ENCODE results near the gene CYP46A1. TPM values are rescaled to one million over a fixed set of nuclear protein-coding genes. Genes with fewer than 3 reads are reported as not detected.

CYP46A1 gene
- total and polyA plus RNA-seq, 4 experiments from 2014 or later = 0.15 to 0.36 TPM; not detected in 2

DNA sequence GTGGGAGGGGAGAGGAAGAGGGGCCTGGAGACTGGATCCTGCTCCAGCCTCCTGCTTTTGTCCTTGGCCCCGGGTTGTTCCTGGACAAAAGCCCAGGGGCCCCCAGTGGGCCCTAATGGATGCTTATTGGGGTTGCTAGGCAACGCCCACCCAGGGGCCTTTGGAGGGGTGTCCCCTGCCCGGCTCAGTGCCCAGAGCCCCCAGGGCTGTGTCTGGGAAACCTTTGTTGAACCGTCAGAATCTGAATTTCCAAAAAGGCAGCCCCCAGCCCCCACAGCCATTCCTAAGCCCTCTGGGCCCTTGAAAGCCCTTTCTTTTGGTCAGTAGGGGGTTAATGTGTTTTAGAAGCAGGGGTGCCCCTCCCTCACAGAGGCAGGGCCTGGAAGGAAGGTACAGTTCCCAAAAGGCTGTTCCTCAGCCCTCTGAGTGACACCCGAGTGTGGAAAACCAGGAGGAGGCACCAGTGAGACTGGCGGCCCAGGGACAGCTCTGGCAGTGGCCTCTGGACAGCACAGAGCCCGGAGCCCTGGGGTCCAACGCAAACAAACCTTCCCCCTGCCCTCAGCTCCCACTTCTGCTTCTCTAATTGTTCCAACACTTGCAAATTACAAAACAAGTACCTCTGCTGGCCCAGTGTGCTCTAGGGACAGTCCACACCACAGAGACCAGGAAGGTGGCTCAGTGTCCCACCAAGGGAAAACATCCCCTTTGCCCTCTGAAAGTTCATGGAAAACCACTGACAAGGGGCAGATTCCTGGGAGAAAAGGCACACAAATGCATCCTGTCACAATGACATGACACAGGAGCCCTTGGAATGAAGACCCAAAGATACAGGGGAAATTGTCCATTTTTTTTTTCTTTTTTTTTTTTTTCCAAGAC lies 19.8 kb upstream of the CYP46A1 start:
- ChIA-PET CTCF (ENCODE audit: partially characterized antibody) (no interaction called here), POLR2A (ENCODE audit: partially characterized antibody) (no interaction called here)
- H3K36me3 Mint-ChIP-seq = no peaks in the 10 kb centered on the region
- H3K4me3 ChIP-seq (ENCODE audit: low read length in 2 of 2) = no peak overlapping the region
- no peak overlapping the region for H3K27ac Mint-ChIP-seq
- no peak for DNase-seq
- H3K27me3 Mint-ChIP-seq = peaks cover 19 to 24% of the 10 kb centered on the region in 2 donors
- H3K27ac ChIP-seq (ENCODE audit: low read depth, low read length) = no peak overlapping the region
- no peaks in the 10 kb centered on the region for H3K4me1 Mint-ChIP-seq
- intact Hi-C loops (cut with micrococcal nuclease) = no loop called here
- H3K27me3 ChIP-seq (ENCODE audit: insufficient read depth, low read length) = no peaks in the 10 kb centered on the region
- no peak overlapping the region for H3K4me3 Mint-ChIP-seq
- no peaks in the 10 kb centered on the region for H3K4me1 ChIP-seq (ENCODE audit: insufficient read depth, low read length)
- no peaks in the 10 kb centered on the region for H3K9me3 ChIP-seq (ENCODE audit: control insufficient read depth in 1 of 2, low read length in 2 of 2)
- H3K36me3 ChIP-seq (ENCODE audit: insufficient read depth, low read length) = no peaks in the 10 kb centered on the region
- H3K9me3 Mint-ChIP-seq = no peaks in the 10 kb centered on the region

DNA sequence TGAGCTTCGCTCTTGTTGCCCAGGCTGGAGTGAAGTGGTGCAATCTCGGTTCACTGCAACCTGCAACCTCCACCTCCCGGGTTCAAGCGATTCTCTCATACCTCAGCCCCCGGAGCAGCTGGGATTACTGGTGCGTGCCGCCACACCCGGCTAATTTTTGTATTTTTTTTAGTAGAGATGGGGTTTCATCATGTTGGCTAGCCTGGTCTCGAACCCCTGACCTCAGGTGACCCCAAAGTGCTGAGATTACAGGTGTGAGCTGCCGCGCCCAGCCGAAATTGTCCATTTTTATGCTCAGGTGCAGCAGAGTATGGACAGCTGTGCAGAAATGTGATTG lies 19.2 kb upstream of the CYP46A1 start:
- Mint-ChIP-seq H3K4me3 (no peak overlapping the region), H3K9me3 (no peaks in the 10 kb centered on the region), H3K4me1 (no peaks in the 10 kb centered on the region), H3K27me3 (peaks cover 18 to 24% of the 10 kb centered on the region in 2 donors), H3K27ac (no peak overlapping the region), H3K36me3 (no peaks in the 10 kb centered on the region)
- ChIA-PET POLR2A (ENCODE audit: partially characterized antibody) (no interaction called here), CTCF (ENCODE audit: partially characterized antibody) (no interaction called here)
- no peaks in the 10 kb centered on the region for H3K27me3 ChIP-seq (ENCODE audit: insufficient read depth, low read length)
- H3K4me1 ChIP-seq (ENCODE audit: insufficient read depth, low read length) = no peaks in the 10 kb centered on the region
- H3K9me3 ChIP-seq (ENCODE audit: control insufficient read depth in 1 of 2, low read length in 2 of 2) = no peaks in the 10 kb centered on the region
- H3K4me3 ChIP-seq (ENCODE audit: low read length in 2 of 2) = no peak overlapping the region
- H3K36me3 ChIP-seq (ENCODE audit: insufficient read depth, low read length) = no peaks in the 10 kb centered on the region
- no peak for DNase-seq
- no peak overlapping the region for H3K27ac ChIP-seq (ENCODE audit: low read depth, low read length)
- intact Hi-C loops (cut with micrococcal nuclease) = no loop called here

DNA sequence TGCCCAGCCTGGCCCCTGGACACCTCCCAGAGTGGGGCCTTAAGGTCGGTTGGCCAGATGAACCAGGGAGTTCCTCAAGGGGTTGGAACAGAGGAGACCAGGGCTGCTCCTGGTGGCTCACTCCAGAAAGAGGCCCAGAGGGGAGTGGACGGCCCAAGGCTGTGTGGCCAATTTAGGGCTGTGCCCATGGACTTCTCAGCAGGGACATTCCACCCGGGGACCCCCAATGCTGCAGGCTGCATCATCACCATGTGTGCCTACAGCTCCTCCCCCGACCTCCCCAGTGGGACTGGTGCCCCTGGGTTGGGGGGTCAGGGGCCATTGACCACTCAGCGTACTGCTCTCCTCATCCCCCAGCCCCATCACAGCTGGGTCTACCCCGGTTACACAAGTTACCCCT lies 17.6 kb upstream of the CYP46A1 start:
- no peaks in the 10 kb centered on the region for H3K9me3 Mint-ChIP-seq
- intact Hi-C loops (cut with micrococcal nuclease) = no loop called here
- H3K27me3 ChIP-seq (ENCODE audit: insufficient read depth, low read length) = no peaks in the 10 kb centered on the region
- H3K9me3 ChIP-seq (ENCODE audit: control insufficient read depth in 1 of 2, low read length in 2 of 2) = no peaks in the 10 kb centered on the region
- peaks cover 10 to 16% of the 10 kb centered on the region in 2 donors for H3K27me3 Mint-ChIP-seq
- POLR2A ChIA-PET (ENCODE audit: partially characterized antibody) = no interaction called here
- no peak overlapping the region for H3K4me3 Mint-ChIP-seq
- CTCF ChIA-PET (ENCODE audit: partially characterized antibody) = interaction anchor here (1.3 kb wide), 1 partner anchor 17 kb away, joined by 3 read pairs; the partner anchor contains the start of gene CYP46A1
- H3K4me1 Mint-ChIP-seq = no peaks in the 10 kb centered on the region
- no peak for DNase-seq
- no peak overlapping the region for H3K4me3 ChIP-seq (ENCODE audit: low read length in 2 of 2)
- H3K36me3 ChIP-seq (ENCODE audit: insufficient read depth, low read length) = no peaks in the 10 kb centered on the region
- H3K27ac ChIP-seq (ENCODE audit: low read depth, low read length) = no peak overlapping the region
- H3K36me3 Mint-ChIP-seq = no peaks in the 10 kb centered on the region
- H3K27ac Mint-ChIP-seq = no peak overlapping the region
- no peaks in the 10 kb centered on the region for H3K4me1 ChIP-seq (ENCODE audit: insufficient read depth, low read length)

DNA sequence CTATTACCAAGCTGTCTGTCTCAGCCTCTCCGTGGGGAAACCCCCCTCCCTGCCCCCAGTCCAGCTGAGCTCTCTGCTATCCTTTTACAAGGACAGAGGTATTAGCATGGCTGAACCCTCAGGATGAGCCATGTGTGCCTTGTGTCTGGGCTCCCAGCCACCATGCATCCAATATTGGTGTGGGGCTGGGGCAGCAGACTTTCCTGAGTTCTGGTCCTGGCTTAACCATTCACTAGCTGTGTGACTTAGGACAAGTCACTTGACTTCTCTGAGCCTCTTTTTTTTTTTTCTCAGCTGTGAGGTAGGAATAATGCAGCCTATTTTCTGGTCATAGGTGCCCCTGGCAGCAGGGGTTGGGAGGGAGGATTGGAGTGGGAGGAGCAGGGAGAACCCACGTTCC lies 17.1 kb upstream of the CYP46A1 start:
- POLR2A ChIA-PET (ENCODE audit: partially characterized antibody) = no interaction called here
- CTCF ChIA-PET (ENCODE audit: partially characterized antibody) = interaction anchor here (1.3 to 1.4 kb wide), 2 partner anchors 13 to 17 kb away, joined by 3 read pairs; partner anchors contain the start of gene CYP46A1
- Histone ChIP-seq H3K9me3 (ENCODE audit: control insufficient read depth in 1 of 2, low read length in 2 of 2) (no peaks in the 10 kb centered on the region), H3K36me3 (ENCODE audit: insufficient read depth, low read length) (no peaks in the 10 kb centered on the region), H3K4me1 (ENCODE audit: insufficient read depth, low read length) (peaks cover under 1% of the 10 kb centered on the region), H3K4me3 (ENCODE audit: low read length in 2 of 2) (no peak overlapping the region), H3K27me3 (ENCODE audit: insufficient read depth, low read length) (no peaks in the 10 kb centered on the region), H3K27ac (ENCODE audit: low read depth, low read length) (no peak overlapping the region)
- no peak overlapping the region for H3K27ac Mint-ChIP-seq
- peaks cover 9 to 14% of the 10 kb centered on the region in 2 donors for H3K27me3 Mint-ChIP-seq
- no peak for DNase-seq
- H3K4me3 Mint-ChIP-seq = no peak overlapping the region
- H3K36me3 Mint-ChIP-seq = no peaks in the 10 kb centered on the region
- no peaks in the 10 kb centered on the region for H3K9me3 Mint-ChIP-seq
- peaks cover 0 to under 1% (median 0%) of the 10 kb centered on the region in 4 donors for H3K4me1 Mint-ChIP-seq
- intact Hi-C loops (cut with micrococcal nuclease) = no loop called here

DNA sequence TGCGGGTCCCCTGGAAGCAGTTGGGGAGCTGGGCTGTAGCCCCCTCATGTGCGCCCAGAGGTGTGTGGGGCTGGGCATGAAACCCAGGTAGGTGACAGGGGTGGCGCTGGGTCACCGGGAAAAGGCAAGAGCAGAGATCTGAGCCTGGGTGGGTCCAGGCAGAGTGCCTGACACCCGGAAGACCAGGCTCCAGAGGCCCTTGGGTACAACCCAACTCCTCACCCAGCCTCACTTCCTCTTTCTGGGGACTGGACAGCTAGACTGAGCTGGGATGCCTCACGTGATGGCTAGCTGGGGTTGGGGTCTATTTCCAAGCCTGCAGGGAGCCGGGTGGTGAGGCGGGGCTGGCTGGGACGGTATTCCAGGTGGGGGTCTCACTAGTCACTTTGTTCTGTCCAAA lies 16.3 kb upstream of the CYP46A1 start:
- Histone ChIP-seq H3K36me3 (ENCODE audit: insufficient read depth, low read length) (no peaks in the 10 kb centered on the region), H3K4me1 (ENCODE audit: insufficient read depth, low read length) (peaks cover 9% of the 10 kb centered on the region), H3K27ac (ENCODE audit: low read depth, low read length) (no peak overlapping the region), H3K27me3 (ENCODE audit: insufficient read depth, low read length) (no peaks in the 10 kb centered on the region), H3K4me3 (ENCODE audit: low read length in 2 of 2) (no peak overlapping the region), H3K9me3 (ENCODE audit: control insufficient read depth in 1 of 2, low read length in 2 of 2) (no peaks in the 10 kb centered on the region)
- Mint-ChIP-seq H3K4me3 (no peak overlapping the region), H3K27ac (no peak overlapping the region), H3K36me3 (no peaks in the 10 kb centered on the region), H3K27me3 (peaks cover 9 to 13% of the 10 kb centered on the region in 2 donors), H3K9me3 (no peaks in the 10 kb centered on the region), H3K4me1 (peaks cover 3 to 9% (median 5%) of the 10 kb centered on the region in 4 donors)
- no peak for DNase-seq
- CTCF ChIA-PET (ENCODE audit: partially characterized antibody) = interaction anchor here (1.3 to 1.4 kb wide), 2 partner anchors 12 to 16 kb away, joined by 3 read pairs; partner anchors contain the start of gene CYP46A1
- POLR2A ChIA-PET (ENCODE audit: partially characterized antibody) = no interaction called here
- intact Hi-C loops (cut with micrococcal nuclease) = no loop called here

DNA sequence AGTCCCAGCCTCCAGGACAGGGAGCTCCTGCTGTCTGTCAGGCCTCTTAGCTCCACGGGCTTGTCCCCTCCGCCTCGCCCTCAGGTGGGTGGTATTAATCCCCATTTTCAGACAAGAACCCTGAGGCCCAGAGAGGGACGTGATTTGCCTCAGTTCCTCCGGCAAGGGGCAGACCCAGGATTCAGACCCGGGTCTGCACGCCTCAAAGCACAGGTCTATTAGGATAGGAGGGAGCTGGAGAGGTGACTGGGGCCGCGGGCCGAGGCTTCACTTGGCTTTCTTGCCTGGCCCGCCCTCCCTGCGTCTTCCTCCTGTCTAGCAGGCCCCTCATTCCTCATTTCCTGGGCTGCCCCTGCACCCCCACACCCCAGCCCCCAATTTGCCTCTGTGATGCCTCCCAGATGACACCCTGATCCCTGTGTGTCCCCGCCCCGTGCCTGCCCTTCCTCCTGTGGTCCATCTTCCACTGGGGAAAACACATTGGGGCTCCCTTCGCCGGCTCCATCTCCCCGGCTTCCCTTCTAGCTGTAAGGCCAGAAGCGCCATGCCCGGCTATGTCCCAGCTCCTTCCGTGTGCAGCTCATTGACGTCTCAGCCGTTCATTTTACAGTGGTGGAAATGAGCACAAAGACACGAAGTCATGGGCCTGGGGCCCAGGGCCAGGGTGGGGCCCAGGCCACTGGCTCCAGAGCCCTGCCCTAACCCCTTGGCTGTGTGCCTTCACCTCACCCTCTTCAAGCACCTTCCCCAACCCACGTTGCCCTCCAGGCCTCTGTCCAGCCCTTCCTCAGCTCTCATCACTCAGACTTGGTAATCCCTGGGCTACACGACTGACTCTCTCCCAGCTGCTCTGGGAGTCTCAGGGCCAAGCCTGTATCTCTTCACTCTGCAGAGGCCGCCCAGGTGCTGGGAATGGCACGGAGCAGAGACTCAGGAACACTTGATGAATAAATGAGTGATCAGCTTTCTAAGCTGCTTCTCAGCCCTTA lies 15.5 kb upstream of the CYP46A1 start:
- H3K4me1 Mint-ChIP-seq = peaks cover 3 to 12% (median 8%) of the 10 kb centered on the region in 4 donors
- intact Hi-C loops (cut with micrococcal nuclease) = no loop called here
- H3K4me3 ChIP-seq (ENCODE audit: low read length in 2 of 2) = no peak overlapping the region
- H3K36me3 Mint-ChIP-seq = no peaks in the 10 kb centered on the region
- H3K27ac Mint-ChIP-seq = no peak overlapping the region
- no peak overlapping the region for H3K27ac ChIP-seq (ENCODE audit: low read depth, low read length)
- no peaks in the 10 kb centered on the region for H3K27me3 ChIP-seq (ENCODE audit: insufficient read depth, low read length)
- no peak overlapping the region for H3K4me3 Mint-ChIP-seq
- ChIA-PET POLR2A (ENCODE audit: partially characterized antibody) (no interaction called here), CTCF (ENCODE audit: partially characterized antibody) (interaction anchor here (1.4 kb wide), 1 partner anchor 11 kb away, joined by 3 read pairs; no protein-coding TSS in a partner anchor)
- no peaks in the 10 kb centered on the region for H3K9me3 ChIP-seq (ENCODE audit: control insufficient read depth in 1 of 2, low read length in 2 of 2)
- H3K4me1 ChIP-seq (ENCODE audit: insufficient read depth, low read length) = peaks cover 14% of the 10 kb centered on the region
- no peaks in the 10 kb centered on the region for H3K9me3 Mint-ChIP-seq
- H3K36me3 ChIP-seq (ENCODE audit: insufficient read depth, low read length) = no peaks in the 10 kb centered on the region
- H3K27me3 Mint-ChIP-seq = peaks cover 8% of the 10 kb centered on the region in 2 donors
- no peak for DNase-seq
